ENCODE measurements around the gene ARHGEF4. TPM values are rescaled to one million over a fixed set of nuclear protein-coding genes. Genes with fewer than 3 reads are reported as not detected.

ARHGEF4 gene
- total RNA-seq, 1 experiment from 2014 or later: 21.8 TPM

- no peak for TF ChIP-seq ZNF512 (CRISPR knock-in tag; IDR thresholded peaks at IDR 0.05; ENCODE audit: borderline replicate concordance)
These were observed 5.4 kb upstream of the ARHGEF4 start (continued) for GRCh38 chr2:130831356-130831755.

DNA sequence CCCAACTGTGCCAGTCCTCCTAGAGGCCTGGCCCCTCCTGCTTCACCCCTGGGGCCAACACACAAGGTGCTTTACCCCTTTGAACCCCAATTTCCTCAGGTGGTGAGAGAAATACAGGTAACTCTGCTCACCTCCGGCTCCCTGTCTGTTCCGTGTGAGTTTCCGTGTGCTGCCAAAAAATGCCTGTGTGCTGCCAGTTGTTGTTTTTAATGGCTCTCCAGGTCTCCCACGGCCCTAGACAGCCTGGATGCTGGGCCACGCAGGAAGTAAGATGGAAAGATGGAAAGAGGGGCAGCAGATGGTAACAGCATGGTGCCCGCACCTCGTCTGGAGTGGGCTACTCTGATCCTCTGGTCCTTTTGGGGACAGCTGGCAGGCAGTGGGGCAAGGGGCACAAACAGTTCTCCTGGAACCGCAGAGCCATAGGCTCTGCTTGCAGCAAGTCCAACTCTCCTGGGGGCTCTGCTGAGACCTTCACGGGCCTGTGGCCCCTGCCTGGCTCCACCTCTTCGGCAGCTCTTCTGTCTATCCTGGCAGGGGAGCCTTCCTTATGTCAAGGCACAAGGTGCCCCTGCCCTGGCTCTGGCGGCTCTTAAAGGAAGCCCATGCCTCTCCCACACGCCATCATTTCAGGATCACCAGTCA is 4.3 kb upstream of the ARHGEF4 start:
- TF ChIP-seq ZNF512 (CRISPR knock-in tag; IDR thresholded peaks at IDR 0.05; ENCODE audit: borderline replicate concordance): no peak
- TF ChIP-seq CBFB (CRISPR knock-in tag; IDR thresholded peaks at IDR 0.05; ENCODE audit: low read depth): no peak
- no peak for TF ChIP-seq TP53 (CRISPR knock-in tag; IDR thresholded peaks at IDR 0.05)
- no peak for TF ChIP-seq ZNF317 (CRISPR knock-in tag; IDR thresholded peaks at IDR 0.05; ENCODE audit: borderline replicate concordance, low read depth)
- TF ChIP-seq, protein P1, sequence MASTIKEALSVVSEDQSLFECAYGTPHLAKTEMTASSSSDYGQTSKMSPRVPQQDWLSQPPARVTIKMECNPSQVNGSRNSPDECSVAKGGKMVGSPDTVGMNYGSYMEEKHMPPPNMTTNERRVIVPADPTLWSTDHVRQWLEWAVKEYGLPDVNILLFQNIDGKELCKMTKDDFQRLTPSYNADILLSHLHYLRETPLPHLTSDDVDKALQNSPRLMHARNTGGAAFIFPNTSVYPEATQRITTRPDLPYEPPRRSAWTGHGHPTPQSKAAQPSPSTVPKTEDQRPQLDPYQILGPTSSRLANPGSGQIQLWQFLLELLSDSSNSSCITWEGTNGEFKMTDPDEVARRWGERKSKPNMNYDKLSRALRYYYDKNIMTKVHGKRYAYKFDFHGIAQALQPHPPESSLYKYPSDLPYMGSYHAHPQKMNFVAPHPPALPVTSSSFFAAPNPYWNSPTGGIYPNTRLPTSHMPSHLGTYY (CRISPR knock-in tag; IDR thresholded peaks at IDR 0.05): no peak
- TF ChIP-seq, protein P2, sequence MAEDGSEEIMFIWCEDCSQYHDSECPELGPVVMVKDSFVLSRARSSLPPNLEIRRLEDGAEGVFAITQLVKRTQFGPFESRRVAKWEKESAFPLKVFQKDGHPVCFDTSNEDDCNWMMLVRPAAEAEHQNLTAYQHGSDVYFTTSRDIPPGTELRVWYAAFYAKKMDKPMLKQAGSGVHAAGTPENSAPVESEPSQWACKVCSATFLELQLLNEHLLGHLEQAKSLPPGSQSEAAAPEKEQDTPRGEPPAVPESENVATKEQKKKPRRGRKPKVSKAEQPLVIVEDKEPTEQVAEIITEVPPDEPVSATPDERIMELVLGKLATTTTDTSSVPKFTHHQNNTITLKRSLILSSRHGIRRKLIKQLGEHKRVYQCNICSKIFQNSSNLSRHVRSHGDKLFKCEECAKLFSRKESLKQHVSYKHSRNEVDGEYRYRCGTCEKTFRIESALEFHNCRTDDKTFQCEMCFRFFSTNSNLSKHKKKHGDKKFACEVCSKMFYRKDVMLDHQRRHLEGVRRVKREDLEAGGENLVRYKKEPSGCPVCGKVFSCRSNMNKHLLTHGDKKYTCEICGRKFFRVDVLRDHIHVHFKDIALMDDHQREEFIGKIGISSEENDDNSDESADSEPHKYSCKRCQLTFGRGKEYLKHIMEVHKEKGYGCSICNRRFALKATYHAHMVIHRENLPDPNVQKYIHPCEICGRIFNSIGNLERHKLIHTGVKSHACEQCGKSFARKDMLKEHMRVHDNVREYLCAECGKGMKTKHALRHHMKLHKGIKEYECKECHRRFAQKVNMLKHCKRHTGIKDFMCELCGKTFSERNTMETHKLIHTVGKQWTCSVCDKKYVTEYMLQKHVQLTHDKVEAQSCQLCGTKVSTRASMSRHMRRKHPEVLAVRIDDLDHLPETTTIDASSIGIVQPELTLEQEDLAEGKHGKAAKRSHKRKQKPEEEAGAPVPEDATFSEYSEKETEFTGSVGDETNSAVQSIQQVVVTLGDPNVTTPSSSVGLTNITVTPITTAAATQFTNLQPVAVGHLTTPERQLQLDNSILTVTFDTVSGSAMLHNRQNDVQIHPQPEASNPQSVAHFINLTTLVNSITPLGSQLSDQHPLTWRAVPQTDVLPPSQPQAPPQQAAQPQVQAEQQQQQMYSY (CRISPR knock-in tag; IDR thresholded peaks at IDR 0.05): no peak
- TF ChIP-seq FOXP1 (CRISPR knock-in tag; IDR thresholded peaks at IDR 0.05; ENCODE audit: borderline replicate concordance): no peak
- TF ChIP-seq, protein P3, sequence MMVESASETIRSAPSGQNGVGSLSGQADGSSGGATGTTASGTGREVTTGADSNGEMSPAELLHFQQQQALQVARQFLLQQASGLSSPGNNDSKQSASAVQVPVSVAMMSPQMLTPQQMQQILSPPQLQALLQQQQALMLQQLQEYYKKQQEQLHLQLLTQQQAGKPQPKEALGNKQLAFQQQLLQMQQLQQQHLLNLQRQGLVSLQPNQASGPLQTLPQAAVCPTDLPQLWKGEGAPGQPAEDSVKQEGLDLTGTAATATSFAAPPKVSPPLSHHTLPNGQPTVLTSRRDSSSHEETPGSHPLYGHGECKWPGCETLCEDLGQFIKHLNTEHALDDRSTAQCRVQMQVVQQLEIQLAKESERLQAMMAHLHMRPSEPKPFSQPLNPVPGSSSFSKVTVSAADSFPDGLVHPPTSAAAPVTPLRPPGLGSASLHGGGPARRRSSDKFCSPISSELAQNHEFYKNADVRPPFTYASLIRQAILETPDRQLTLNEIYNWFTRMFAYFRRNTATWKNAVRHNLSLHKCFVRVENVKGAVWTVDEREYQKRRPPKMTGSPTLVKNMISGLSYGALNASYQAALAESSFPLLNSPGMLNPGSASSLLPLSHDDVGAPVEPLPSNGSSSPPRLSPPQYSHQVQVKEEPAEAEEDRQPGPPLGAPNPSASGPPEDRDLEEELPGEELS (CRISPR knock-in tag; IDR thresholded peaks at IDR 0.05): no peak
- TF ChIP-seq, protein P4, sequence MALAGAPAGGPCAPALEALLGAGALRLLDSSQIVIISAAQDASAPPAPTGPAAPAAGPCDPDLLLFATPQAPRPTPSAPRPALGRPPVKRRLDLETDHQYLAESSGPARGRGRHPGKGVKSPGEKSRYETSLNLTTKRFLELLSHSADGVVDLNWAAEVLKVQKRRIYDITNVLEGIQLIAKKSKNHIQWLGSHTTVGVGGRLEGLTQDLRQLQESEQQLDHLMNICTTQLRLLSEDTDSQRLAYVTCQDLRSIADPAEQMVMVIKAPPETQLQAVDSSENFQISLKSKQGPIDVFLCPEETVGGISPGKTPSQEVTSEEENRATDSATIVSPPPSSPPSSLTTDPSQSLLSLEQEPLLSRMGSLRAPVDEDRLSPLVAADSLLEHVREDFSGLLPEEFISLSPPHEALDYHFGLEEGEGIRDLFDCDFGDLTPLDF (CRISPR knock-in tag; IDR thresholded peaks at IDR 0.05): no peak
- ChIA-PET CTCF (interaction anchor here (1.2 kb wide), 1 partner anchor 13 kb away, joined by 4 read pairs; no protein-coding TSS in a partner anchor), POLR2A (no interaction called here)
- H3K9me3 Mint-ChIP-seq: no peaks in the 10 kb centered on the region
- peaks cover 20% of the 10 kb centered on the region for H3K27me3 Mint-ChIP-seq (ENCODE audit: low read depth)
- no peak overlapping the region for H3K4me3 Mint-ChIP-seq
- DNase-seq (ENCODE audit: low spot score) (no peak), ATAC-seq (no peak)
- H3K4me1 Mint-ChIP-seq: peaks cover 11% of the 10 kb centered on the region
- H3K27ac Mint-ChIP-seq: no peak overlapping the region
- H3K36me3 Mint-ChIP-seq: no peaks in the 10 kb centered on the region
